Measurements from ENCODE around the gene PPCDC. TPM values are rescaled to one million over a fixed set of nuclear protein-coding genes. Genes with fewer than 3 reads are reported as not detected.

Gene PPCDC
- total RNA-seq, 6 experiments from 2014 or later: 9.8 to 12.3 (median 11.2) TPM

DNA sequence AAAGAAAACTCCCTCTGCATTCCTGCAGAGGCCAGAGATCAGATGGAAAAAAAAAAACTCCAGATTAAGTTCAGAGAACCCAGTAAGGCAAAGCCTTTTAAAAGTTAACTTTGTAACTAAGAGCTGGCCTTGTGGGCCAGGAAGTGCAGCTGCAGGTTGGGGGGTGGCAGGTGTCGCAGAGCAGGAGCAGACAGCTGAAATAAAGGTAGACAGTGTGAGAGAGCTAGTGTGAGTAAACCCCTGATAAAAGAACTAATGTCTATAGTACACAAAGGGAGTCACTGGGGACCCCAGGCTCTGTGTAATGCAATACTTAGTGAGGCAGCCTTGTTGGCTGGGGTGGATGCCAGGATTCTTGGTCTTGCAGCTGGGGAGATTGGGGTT, 42.1 kb downstream of the PPCDC start:
- TF ChIP-seq CTCF (IDR thresholded peaks at IDR 0.05): no peak
- H3K9me3 Mint-ChIP-seq: no peaks in the 10 kb centered on the region
- no peaks in the 10 kb centered on the region; the same call in 1 of the 2 replicates for H3K36me3 Mint-ChIP-seq (ENCODE audit: low read depth)
- no peak for DNase-seq
- peak overlapping the region; percentile 52; the same call in 1 of the 2 replicates for H3K4me3 Mint-ChIP-seq
- peaks cover 63% of the 10 kb centered on the region for H3K4me1 Mint-ChIP-seq (ENCODE audit: low read depth)
- peaks cover 6% of the 10 kb centered on the region for H3K27me3 Mint-ChIP-seq (ENCODE audit: insufficient read depth)
- H3K27ac Mint-ChIP-seq: no peak overlapping the region

- H3K36me3 Mint-ChIP-seq (ENCODE audit: low read depth): no peaks in the 10 kb centered on the region; the same call in 1 of the 2 replicates
- peak; percentile 23 for DNase-seq
- H3K9me3 Mint-ChIP-seq: no peaks in the 10 kb centered on the region
- peak overlapping the region; percentile 71 for H3K4me3 Mint-ChIP-seq
- H3K27ac Mint-ChIP-seq: peak overlapping the region; percentile 51
- peaks cover 6% of the 10 kb centered on the region for H3K27me3 Mint-ChIP-seq (ENCODE audit: insufficient read depth)
- H3K4me1 Mint-ChIP-seq (ENCODE audit: low read depth): peaks cover 60% of the 10 kb centered on the region
- no peak for TF ChIP-seq CTCF (IDR thresholded peaks at IDR 0.05)
These were observed 42.6 kb downstream of the PPCDC start for GRCh38 chr15:75065851-75066509.

DNA sequence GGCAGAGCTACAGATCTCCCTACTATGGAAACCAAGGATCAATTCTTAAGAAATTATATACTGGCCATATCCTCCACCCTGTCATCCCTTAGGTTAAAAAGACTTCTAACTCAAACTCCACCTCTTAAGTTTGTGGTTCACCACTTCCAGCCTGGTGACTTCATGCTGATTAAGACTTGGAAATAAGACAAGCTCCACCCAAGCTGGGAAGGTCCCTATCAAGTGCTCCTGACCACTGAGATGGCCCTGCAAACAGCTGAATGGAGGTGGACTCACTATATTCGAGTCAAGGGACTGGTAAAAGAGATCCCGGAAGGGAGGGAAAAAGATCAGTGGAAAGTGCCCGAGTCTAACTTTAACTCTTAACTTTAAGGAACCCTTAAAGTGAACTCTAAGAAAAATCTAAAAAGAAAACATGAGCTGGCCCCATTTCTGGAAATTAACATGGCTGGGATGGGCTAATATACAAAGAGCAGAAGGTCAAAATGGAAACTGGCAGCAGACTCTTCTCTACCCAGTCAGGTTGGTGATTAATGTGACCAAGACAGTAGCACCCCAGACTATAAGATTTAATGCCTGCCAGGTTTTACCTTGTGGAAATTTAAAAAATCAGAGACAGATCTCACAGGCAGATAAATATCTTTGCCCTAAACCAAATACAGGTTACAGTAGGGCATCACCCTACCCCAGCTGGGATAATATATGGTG, 43.9 kb downstream of the PPCDC start:
- Mint-ChIP-seq H3K36me3 (ENCODE audit: low read depth) (no peaks in the 10 kb centered on the region; the same call in 1 of the 2 replicates), H3K4me1 (ENCODE audit: low read depth) (peaks cover 47% of the 10 kb centered on the region), H3K27ac (no peak overlapping the region; the same call in 1 of the 2 replicates), H3K4me3 (no peak overlapping the region), H3K27me3 (ENCODE audit: insufficient read depth) (peaks cover 6% of the 10 kb centered on the region), H3K9me3 (no peaks in the 10 kb centered on the region)
- peak; percentile 57 for DNase-seq
- no peak for TF ChIP-seq CTCF (IDR thresholded peaks at IDR 0.05)

DNA sequence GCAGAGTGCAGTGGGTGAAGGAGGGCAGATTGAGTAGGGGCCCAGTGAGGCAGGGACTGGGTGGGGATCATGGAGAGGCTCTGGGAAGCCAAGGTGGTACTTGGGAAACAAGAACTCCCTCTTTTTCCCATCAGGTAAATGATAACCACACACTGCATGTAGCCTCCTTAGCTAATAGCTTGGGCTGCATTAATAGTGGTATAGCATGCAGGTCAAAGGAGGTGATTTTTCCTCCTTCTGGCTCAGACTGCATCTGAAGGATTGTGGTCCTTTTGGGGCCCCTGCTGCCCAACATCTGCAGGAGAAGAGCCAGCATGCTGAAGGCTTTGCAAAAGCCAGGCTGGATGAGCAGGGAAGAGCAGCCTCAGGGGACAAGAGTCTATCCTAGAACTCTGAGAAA, 45.4 kb downstream of the PPCDC start:
- Mint-ChIP-seq H3K36me3 (ENCODE audit: low read depth) (no peaks in the 10 kb centered on the region), H3K27me3 (ENCODE audit: insufficient read depth) (peaks cover 2% of the 10 kb centered on the region), H3K4me1 (ENCODE audit: low read depth) (peaks cover 38% of the 10 kb centered on the region), H3K9me3 (no peaks in the 10 kb centered on the region), H3K4me3 (no peak overlapping the region), H3K27ac (no peak overlapping the region)
- no peak for DNase-seq
- TF ChIP-seq CTCF (IDR thresholded peaks at IDR 0.05): no peak

DNA sequence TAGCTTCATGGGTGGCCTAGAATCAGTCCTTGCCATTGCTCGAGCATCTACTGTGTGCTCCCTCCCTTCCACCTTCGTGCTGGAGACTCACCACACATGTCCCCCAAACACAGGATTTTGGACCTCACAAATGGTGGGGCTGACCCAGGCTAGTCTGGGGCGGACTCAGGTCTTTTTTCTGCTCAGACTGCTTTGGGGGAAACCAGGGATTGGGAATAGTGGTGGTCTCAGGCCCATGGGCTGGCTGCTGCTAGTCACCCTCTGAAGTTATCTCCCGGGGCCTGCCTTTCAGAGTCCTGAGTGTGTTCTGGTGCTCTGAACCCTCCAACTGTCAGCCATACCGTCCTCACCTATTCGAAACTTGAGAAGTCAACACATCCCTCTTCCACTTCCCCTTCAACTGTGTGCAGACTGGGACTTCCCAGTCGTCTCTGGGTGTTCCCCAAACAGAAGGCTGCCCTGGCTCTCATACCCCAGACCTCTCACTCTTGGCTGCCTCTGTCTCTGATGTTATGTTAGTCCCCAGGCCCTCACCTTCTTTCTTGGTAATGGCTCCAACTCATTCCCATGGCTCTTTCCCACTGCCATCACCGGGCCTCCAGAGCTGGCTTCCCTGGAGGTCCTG, 46.0 kb downstream of the PPCDC start:
- H3K4me1 Mint-ChIP-seq (ENCODE audit: low read depth): peaks cover 34% of the 10 kb centered on the region
- TF ChIP-seq CTCF (IDR thresholded peaks at IDR 0.05): no peak
- no peak overlapping the region for H3K27ac Mint-ChIP-seq
- DNase-seq: no peak
- H3K36me3 Mint-ChIP-seq (ENCODE audit: low read depth): no peaks in the 10 kb centered on the region
- no peaks in the 10 kb centered on the region for H3K9me3 Mint-ChIP-seq
- peaks cover 2% of the 10 kb centered on the region for H3K27me3 Mint-ChIP-seq (ENCODE audit: insufficient read depth)
- H3K4me3 Mint-ChIP-seq: no peak overlapping the region
